Mesothelial cell of epicardium (in vitro differentiated cells): ENCODE results near the gene PAK2. TPM values are rescaled to one million over a fixed set of nuclear protein-coding genes. Genes with fewer than 3 reads are reported as not detected.
"Not testable (repeated sequence)": the region's sequence is repeated elsewhere in the genome, so short reads cannot be mapped to it uniquely, and the experiment has no call there.

Experiments used
- DNase-seq, 2 experiments: peaks; one replicate each; pipeline ENCODE4 v3.0.0; 2021; ENCODE audit warnings: low spot score in 2 of 2; ENCODE audit not compliant: unreplicated experiment in 2 of 2
- H3K27ac Mint-ChIP-seq: 2 replicates; pipeline ENCODE4 v1.8.0; 2021; ENCODE audit warnings: mixed read lengths
- H3K27me3 Mint-ChIP-seq: 2 replicates; pipeline ENCODE4 v1.8.0; 2021; ENCODE audit warnings: low read depth, mixed read lengths
- H3K36me3 Mint-ChIP-seq: 2 replicates; pipeline ENCODE4 v1.8.0; 2021; ENCODE audit warnings: mixed read lengths
- H3K4me1 Mint-ChIP-seq: 2 replicates; pipeline ENCODE4 v1.8.0; 2021; ENCODE audit warnings: mixed read lengths
- H3K4me3 Mint-ChIP-seq: 2 replicates; pipeline ENCODE4 v1.8.0; 2021; ENCODE audit warnings: mild to moderate bottlenecking, moderate library complexity, mixed read lengths
- H3K9me3 Mint-ChIP-seq: 2 replicates; pipeline ENCODE4 v1.8.0; 2021; ENCODE audit warnings: mixed read lengths
- CTCF ChIP-seq: fragments of 200-600 bp; sonication (generic); IDR thresholded peaks from one replicate; pipeline ENCODE4 v1.5.0; 2021; ENCODE audit warnings: antibody characterized with exemption; ENCODE audit not compliant: unreplicated experiment
- total RNA-seq: library from RNA; stranded (reverse); gene quantifications from 3 replicates; pipeline ENCODE4 v1.2.1, GENCODE V29; 2021

PAK2 gene
- total RNA-seq, 1 donor from 2014 or later, result 52.0 TPM

DNA sequence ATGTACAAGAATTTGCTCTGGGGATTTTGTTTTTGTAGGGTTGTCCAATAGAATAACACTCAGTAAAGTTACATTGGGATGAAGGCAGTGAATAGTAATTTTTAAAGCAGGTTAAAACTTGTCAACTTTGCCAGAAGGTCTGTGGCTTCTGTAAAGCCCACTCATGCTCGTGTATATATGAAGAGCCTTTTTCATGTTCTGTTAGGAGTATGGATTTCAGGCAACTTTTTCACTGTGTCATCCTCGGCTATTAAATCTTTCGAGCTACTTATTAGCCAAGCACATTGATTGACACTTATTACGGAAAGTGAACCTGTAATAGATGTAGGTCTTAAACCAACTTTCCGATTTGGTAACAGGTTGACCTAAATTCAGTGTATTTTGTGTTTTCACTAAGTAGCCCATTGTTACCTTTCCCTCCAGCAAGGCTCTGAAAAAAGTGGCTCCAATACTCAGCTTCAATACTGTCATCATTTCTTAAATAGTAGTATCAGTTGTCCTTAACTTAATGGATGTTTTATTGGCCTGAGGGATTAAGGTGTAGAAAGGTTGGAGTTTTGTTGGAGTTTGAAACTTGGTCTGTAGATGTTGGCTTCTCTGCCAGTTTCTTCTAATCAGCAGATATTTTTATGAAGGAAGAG, 1.7 kb downstream of the PAK2 start:
- DNase-seq, result no peak
- Mint-ChIP-seq H3K27ac (peak overlapping the region; percentile 100), H3K27me3 (no peaks in the 10 kb centered on the region), H3K9me3 (peaks cover 6% of the 10 kb centered on the region), H3K4me1 (peaks cover 11% of the 10 kb centered on the region), H3K4me3 (peak overlapping the region; percentile 99), H3K36me3 (peaks cover 17% of the 10 kb centered on the region)
- TF ChIP-seq CTCF, result no peak

DNA sequence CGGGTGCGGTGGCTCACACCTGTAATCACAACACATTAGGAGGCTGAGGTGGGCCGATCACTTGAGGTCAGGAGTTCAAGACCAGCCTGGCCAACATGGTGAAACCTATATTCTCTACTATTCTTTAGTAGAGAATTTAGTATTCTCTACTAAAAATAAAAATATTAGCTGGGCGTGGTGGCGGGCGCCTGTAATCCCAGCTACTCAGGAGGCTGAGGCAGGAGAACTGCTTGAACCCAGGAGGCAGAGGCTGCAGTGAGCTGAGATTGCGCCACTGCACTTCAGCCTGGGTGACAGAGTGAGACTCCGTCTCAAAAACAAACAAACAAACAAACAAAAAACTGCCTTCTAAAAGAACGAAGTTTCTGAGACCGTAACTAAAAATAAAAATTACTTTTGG, 3.9 kb downstream of the PAK2 start:
- Mint-ChIP-seq H3K36me3 (peaks cover 16% of the 10 kb centered on the region), H3K4me1 (peaks cover 11% of the 10 kb centered on the region)
- not testable (repeated sequence) for H3K4me3 Mint-ChIP-seq, H3K27me3 Mint-ChIP-seq, DNase-seq, H3K9me3 Mint-ChIP-seq, H3K27ac Mint-ChIP-seq

GRCh38 chr3:196749125-196749524, 9.5 kb downstream of the PAK2 start:
- H3K9me3 Mint-ChIP-seq, result peaks cover 14% of the 10 kb centered on the region
- peaks cover 31% of the 10 kb centered on the region for H3K36me3 Mint-ChIP-seq
- H3K27ac Mint-ChIP-seq, result no peak overlapping the region
- DNase-seq, result no peak
- H3K27me3 Mint-ChIP-seq, result no peaks in the 10 kb centered on the region
- TF ChIP-seq CTCF, result no peak
- no peak overlapping the region for H3K4me3 Mint-ChIP-seq
- H3K4me1 Mint-ChIP-seq, result peaks cover 11% of the 10 kb centered on the region

DNA sequence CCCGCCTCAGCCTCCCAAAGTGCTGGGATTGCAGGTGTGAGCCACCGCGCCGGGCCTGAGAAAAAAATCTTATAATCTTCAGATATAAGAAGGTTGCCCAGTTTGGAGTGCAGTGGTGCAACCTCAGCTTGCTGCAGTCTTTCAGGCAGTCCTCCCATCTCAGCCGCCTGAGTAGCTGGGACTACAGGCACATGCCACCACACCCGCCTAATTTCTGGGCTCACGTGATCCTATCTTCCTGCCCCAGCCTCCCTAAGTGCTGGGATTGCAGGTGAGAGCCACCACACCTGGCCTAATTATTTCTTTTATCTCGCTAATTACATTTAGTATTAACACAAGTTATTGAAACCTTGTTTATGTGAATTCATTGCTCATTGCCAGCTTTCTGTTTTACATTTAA, 13.5 kb downstream of the PAK2 start:
- no peak overlapping the region for H3K4me3 Mint-ChIP-seq
- H3K27ac Mint-ChIP-seq, result peak overlapping the region; percentile 94
- H3K9me3 Mint-ChIP-seq, result peaks cover 26% of the 10 kb centered on the region
- TF ChIP-seq CTCF, result no peak
- H3K36me3 Mint-ChIP-seq, result peaks cover 44% of the 10 kb centered on the region
- H3K4me1 Mint-ChIP-seq, result peaks cover 23% of the 10 kb centered on the region
- no peak for DNase-seq
- H3K27me3 Mint-ChIP-seq, result no peaks in the 10 kb centered on the region

DNA sequence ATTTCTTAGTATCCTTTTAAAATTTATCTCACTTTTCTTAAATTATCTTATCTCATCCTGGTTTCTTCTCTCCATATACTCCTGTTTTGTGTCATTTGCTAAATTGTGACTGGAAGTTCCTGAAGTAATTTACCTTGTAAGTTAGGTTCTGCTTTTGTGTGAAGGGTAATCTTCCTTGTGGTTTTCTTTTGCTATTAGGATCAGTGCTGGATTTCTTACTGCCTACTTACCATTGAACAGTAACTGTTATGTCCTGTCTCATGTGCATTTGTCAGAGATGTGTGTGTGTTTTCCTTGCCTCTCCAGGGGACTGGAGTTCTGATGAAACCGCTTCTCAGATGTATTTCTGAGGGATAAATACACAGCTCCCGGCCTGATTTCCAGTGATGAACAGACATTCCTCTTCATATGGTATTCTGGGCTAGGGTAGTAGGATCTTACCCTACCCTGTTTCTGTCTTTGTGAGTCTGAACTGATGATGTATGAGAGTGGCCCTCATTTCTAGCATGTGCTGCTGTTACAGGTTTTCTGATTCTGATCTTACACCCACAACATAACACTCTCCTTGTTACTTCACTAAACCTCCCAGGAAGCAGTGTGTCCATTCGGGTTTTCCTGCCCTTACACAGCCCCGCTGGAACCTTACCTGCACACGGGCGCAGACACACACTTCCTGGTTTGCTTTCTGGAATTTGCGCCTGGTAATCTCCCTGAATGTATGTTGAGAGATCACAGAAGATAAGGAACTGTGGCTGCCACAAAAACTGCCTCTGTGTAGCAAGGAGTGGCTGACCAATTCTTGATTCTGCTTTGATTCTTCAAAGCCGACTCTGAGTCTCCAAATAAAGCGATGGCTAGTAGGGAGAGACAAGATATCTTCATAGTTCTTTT, 14.7 kb downstream of the PAK2 start:
- peaks cover 19% of the 10 kb centered on the region for H3K9me3 Mint-ChIP-seq
- H3K36me3 Mint-ChIP-seq, result peaks cover 36% of the 10 kb centered on the region
- DNase-seq, result no peak
- peak overlapping the region; percentile 20 for H3K4me3 Mint-ChIP-seq
- H3K27me3 Mint-ChIP-seq, result no peaks in the 10 kb centered on the region
- peaks cover 23% of the 10 kb centered on the region for H3K4me1 Mint-ChIP-seq
- H3K27ac Mint-ChIP-seq, result peak overlapping the region; percentile 94
- no peak for TF ChIP-seq CTCF

- H3K9me3 Mint-ChIP-seq, result peaks cover 25% of the 10 kb centered on the region
- no peaks in the 10 kb centered on the region for H3K27me3 Mint-ChIP-seq
- no peak overlapping the region for H3K4me3 Mint-ChIP-seq
- DNase-seq, result no peak
- H3K36me3 Mint-ChIP-seq, result peaks cover 36% of the 10 kb centered on the region
- H3K27ac Mint-ChIP-seq, result no peak overlapping the region
- TF ChIP-seq CTCF, result no peak
- H3K4me1 Mint-ChIP-seq, result peaks cover 20% of the 10 kb centered on the region
These were observed 17.1 kb downstream of the PAK2 start for GRCh38 chr3:196756732-196757131.
